Loucy (cell line): ENCODE data around the gene GBGT1.
A peak's percentile ranks its signal among the peaks of the same experiment; 100 is the strongest.

ENCODE experiments used
- H2AFZ ChIP-seq: fragments of 200-600 bp; sonication (generic); 2 replicates; pipeline ENCODE4 v1.6.0; 2016; ENCODE audit warnings: antibody characterized with exemption, mild to moderate bottlenecking, low read length, moderate library complexity
- H3F3A ChIP-seq: fragments of 200-600 bp; 2 replicates; pipeline ENCODE4 v1.6.0; 2016; ENCODE audit warnings: antibody characterized with exemption, low read depth, mild to moderate bottlenecking
- H3K27me3 ChIP-seq: fragments of 200-600 bp; sonication (generic); 2 replicates; pipeline ENCODE4 v1.6.1; 2014; ENCODE audit warnings: low read length, mild to moderate bottlenecking; ENCODE audit not compliant: insufficient read depth, poor library complexity, severe bottlenecking
- H3K36me3 ChIP-seq: fragments of 200-600 bp; sonication (generic); 2 replicates; pipeline ENCODE4 v1.6.1; 2016; ENCODE audit warnings: low read length; ENCODE audit not compliant: insufficient read depth
- H3K4me1 ChIP-seq: fragments of 200-600 bp; sonication (generic); 2 replicates; pipeline ENCODE4 v1.5.1; 2014; ENCODE audit warnings: low read length, mild to moderate bottlenecking; ENCODE audit not compliant: insufficient read depth, poor library complexity, severe bottlenecking
- H3K4me2 ChIP-seq: fragments of 200-600 bp; sonication (generic); 2 replicates; pipeline ENCODE4 v1.6.0; 2014; ENCODE audit warnings: antibody characterized with exemption, low read length, low read depth, mild to moderate bottlenecking; ENCODE audit not compliant: poor library complexity, severe bottlenecking
- H3K4me3 ChIP-seq: fragments of 200-600 bp; sonication (generic); 2 replicates; pipeline ENCODE4 v1.5.1; 2014; ENCODE audit warnings: low read length, mild to moderate bottlenecking, mixed read lengths; ENCODE audit not compliant: poor library complexity, severe bottlenecking
- H3K79me2 ChIP-seq: fragments of 200-600 bp; sonication (generic); 2 replicates; pipeline ENCODE4 v1.6.1; 2014; ENCODE audit warnings: low read length; ENCODE audit not compliant: insufficient read depth
- H3K9ac ChIP-seq: fragments of 200-600 bp; sonication (generic); 2 replicates; pipeline ENCODE4 v1.6.0; 2014; ENCODE audit warnings: mild to moderate bottlenecking, low read depth, low read length, moderate library complexity; ENCODE audit not compliant: poor library complexity, severe bottlenecking
- H3K9me2 ChIP-seq: fragments of 200-600 bp; sonication (generic); replicated peaks from 2 replicates; pipeline ENCODE4 v1.6.1; 2016; ENCODE audit warnings: low read depth, low read length, mixed read lengths
- H3K9me3 ChIP-seq: fragments of 200-600 bp; sonication (generic); 2 replicates; pipeline ENCODE4 v1.6.1; 2014; ENCODE audit warnings: mild to moderate bottlenecking, antibody characterized with exemption, low read length, low read depth; ENCODE audit not compliant: insufficient read depth
- H4K20me1 ChIP-seq: fragments of 200-600 bp; sonication (generic); 2 replicates; pipeline ENCODE4 v1.6.0; 2014; ENCODE audit warnings: antibody characterized with exemption, low read length, mild to moderate bottlenecking; ENCODE audit not compliant: insufficient read depth, poor library complexity, severe bottlenecking
- CTCF ChIP-seq: fragments of 200-600 bp; sonication (generic); conservative IDR thresholded peaks from 2 replicates; pipeline ENCODE4 v1.5.1; 2014; ENCODE audit warnings: mild to moderate bottlenecking, antibody characterized with exemption, low read length
- EZH2phosphoT487 ChIP-seq: fragments of 200-600 bp; IDR thresholded peaks from 2 replicates; pipeline ENCODE4 v1.6.1; 2018; ENCODE audit warnings: antibody characterized with exemption, mild to moderate bottlenecking, moderate library complexity, borderline replicate concordance

The GBGT1 gene

GRCh38 chr9:133134388-133135145 is 29.1 kb downstream of the GBGT1 start:
- H3K9ac ChIP-seq: peak overlapping the region; percentile 26

GRCh38 chr9:133133681-133134387 is 29.9 kb downstream of the GBGT1 start:
- Histone ChIP-seq H2AFZ (no peak overlapping the region), H3K9ac (peak overlapping the region; percentile 26)

More at GRCh38 chr9:133134388-133135145, 29.1 kb downstream of the GBGT1 start:
- Histone ChIP-seq H3F3A (no peaks in the 10 kb centered on the region), H3K79me2 (peaks cover 98% of the 10 kb centered on the region), H2AFZ (no peak overlapping the region), H3K9me2 (no peaks in the 10 kb centered on the region), H4K20me1 (peaks cover 76% of the 10 kb centered on the region), H3K36me3 (no peaks in the 10 kb centered on the region; the same call in 1 of the 2 replicates), H3K4me1 (peaks cover 30% of the 10 kb centered on the region), H3K9me3 (no peaks in the 10 kb centered on the region), H3K4me3 (no peak overlapping the region), H3K27me3 (no peaks in the 10 kb centered on the region), H3K4me2 (peak overlapping the region; percentile 45)
- TF ChIP-seq EZH2phosphoT487 (no peak), CTCF (no peak)

GRCh38 chr9:133132174-133132573 is 31.5 kb downstream of the GBGT1 start:
- H2AFZ ChIP-seq: no peak overlapping the region
- H3F3A ChIP-seq: no peaks in the 10 kb centered on the region
- H3K36me3 ChIP-seq: peaks cover 13% of the 10 kb centered on the region; the same call in 1 of the 2 replicates
- H4K20me1 ChIP-seq: peaks cover 69% of the 10 kb centered on the region
- H3K79me2 ChIP-seq: peaks cover 99% of the 10 kb centered on the region
- peaks cover 30% of the 10 kb centered on the region for H3K4me1 ChIP-seq
- H3K4me2 ChIP-seq: no peak overlapping the region
- no peaks in the 10 kb centered on the region for H3K9me2 ChIP-seq
- H3K9me3 ChIP-seq: no peaks in the 10 kb centered on the region
- no peaks in the 10 kb centered on the region for H3K27me3 ChIP-seq
- no peak overlapping the region for H3K9ac ChIP-seq
- TF ChIP-seq EZH2phosphoT487 (no peak), CTCF (no peak)
- no peak overlapping the region for H3K4me3 ChIP-seq

More at GRCh38 chr9:133133681-133134387, 29.9 kb downstream of the GBGT1 start:
- Histone ChIP-seq H3K4me3 (no peak overlapping the region), H3K9me3 (no peaks in the 10 kb centered on the region), H4K20me1 (peaks cover 76% of the 10 kb centered on the region), H3K9me2 (no peaks in the 10 kb centered on the region), H3K36me3 (peaks cover 2% of the 10 kb centered on the region; the same call in 1 of the 2 replicates), H3K4me1 (peaks cover 30% of the 10 kb centered on the region), H3K79me2 (peaks cover 98% of the 10 kb centered on the region), H3K4me2 (peak overlapping the region; percentile 45), H3K27me3 (no peaks in the 10 kb centered on the region), H3F3A (no peaks in the 10 kb centered on the region)
- TF ChIP-seq EZH2phosphoT487 (no peak), CTCF (no peak)
